OCI-LY3 (cell line): ENCODE data around the gene STX10.
A peak's percentile ranks its signal among the peaks of the same experiment; 100 is the strongest.

Experiments used
- H2AFZ ChIP-seq: fragments of 200-600, 300-600 bp; shearing (Covaris generic); 2 replicates; pipeline ENCODE4 v1.6.0; 2014; ENCODE audit warnings: antibody characterized with exemption, low read depth, low read length
- H3K27ac ChIP-seq: fragments of 200-600, 300-600 bp; sonication (generic); 2 replicates; pipeline ENCODE4 v1.5.1; 2014; ENCODE audit warnings: mild to moderate bottlenecking, low read length, moderate library complexity, mixed read lengths
- H3K27me3 ChIP-seq: fragments of 200-600, 300-600 bp; sonication (generic); 2 replicates; pipeline ENCODE4 v1.6.1; 2014; ENCODE audit warnings: low read depth, low read length, mixed read lengths
- H3K36me3 ChIP-seq: fragments of 200-600, 300-600 bp; sonication (generic); replicated peaks from 2 replicates; pipeline ENCODE3; 2014; ENCODE audit warnings: low read depth, low read length, mixed read lengths
- H3K4me1 ChIP-seq: fragments of 300-600, 200-600 bp; sonication (generic); 2 replicates; pipeline ENCODE4 v1.6.1; 2014; ENCODE audit warnings: low read length, mixed read lengths
- H3K4me2 ChIP-seq: fragments of 200-600, 300-600 bp; sonication (generic); 2 replicates; pipeline ENCODE4 v1.6.1; 2014; ENCODE audit warnings: low read length, mixed read lengths
- H3K4me3 ChIP-seq: fragments of 300-600, 200-600 bp; sonication (generic); 2 replicates; pipeline ENCODE4 v1.5.1; 2014; ENCODE audit warnings: antibody characterized with exemption, mild to moderate bottlenecking, low read length, moderate library complexity
- H3K79me2 ChIP-seq: fragments of 300-600, 200-600 bp; shearing (Covaris generic); 2 replicates; pipeline ENCODE4 v1.6.1; 2014; ENCODE audit warnings: mild to moderate bottlenecking, low read length, mixed read lengths
- H3K9ac ChIP-seq: fragments of 300-600, 200-600 bp; shearing (Covaris generic); 2 replicates; pipeline ENCODE4 v1.6.0; 2014; ENCODE audit warnings: mild to moderate bottlenecking, low read length, moderate library complexity
- H3K9me3 ChIP-seq: fragments of 200-600, 300-600 bp; shearing (Covaris generic); 2 replicates; pipeline ENCODE4 v1.6.1; 2014; ENCODE audit warnings: low read length, mixed read lengths; ENCODE audit not compliant: insufficient read depth
- H4K20me1 ChIP-seq: fragments of 200-600, 300-600 bp; sonication (generic); 2 replicates; pipeline ENCODE4 v1.6.1; 2016; ENCODE audit warnings: low read length, mixed read lengths; ENCODE audit not compliant: insufficient read depth
- CTCF ChIP-seq: fragments of 200-600, 300-600 bp; sonication (generic); IDR thresholded peaks from 2 replicates; pipeline ENCODE4 v1.5.1; 2014; ENCODE audit warnings: antibody characterized with exemption, low read length, low read depth
- EZH2phosphoT487 ChIP-seq: fragments of 200-600 bp; shearing (Covaris generic); IDR thresholded peaks from 2 replicates; pipeline ENCODE4 v1.6.1; 2018; ENCODE audit warnings: antibody characterized with exemption, mixed run types, low read depth

STX10 gene

GRCh38 chr19:13150187-13150930 is at the start of gene STX10, which contains the start of gene IER2:
Gene STX10, minus strand, starts transcription at chr19:13150375. Its CDS starts 202 bp downstream, at chr19:13150173.
Gene IER2, plus strand, starts transcription at chr19:13150411. Its CDS starts 2,776 bp downstream, at chr19:13153187.
- Histone ChIP-seq H3K79me2 (peaks cover 28% of the 10 kb centered on the region), H3K27me3 (no peaks in the 10 kb centered on the region), H3K36me3 (peaks cover 14% of the 10 kb centered on the region), H4K20me1 (no peaks in the 10 kb centered on the region), H2AFZ (peak within 1 kb of the TSS; percentile 62; the same call in 1 of the 2 replicates), H3K27ac (peak within 1 kb of the TSS; percentile 69), H3K4me3 (peak within 1 kb of the TSS; percentile 89), H3K9ac (peak within 1 kb of the TSS; percentile 97), H3K4me2 (peak within 1 kb of the TSS; percentile 82), H3K4me1 (peaks cover 33% of the 10 kb centered on the region), H3K9me3 (no peaks in the 10 kb centered on the region)
- TF ChIP-seq EZH2phosphoT487 (no peak), CTCF (peak; percentile 64)

- Histone ChIP-seq H4K20me1 (no peaks in the 10 kb centered on the region), H3K4me3 (no peak overlapping the region), H2AFZ (no peak overlapping the region), H3K27ac (no peak overlapping the region), H3K4me1 (peaks cover 7% of the 10 kb centered on the region), H3K79me2 (no peaks in the 10 kb centered on the region), H3K36me3 (no peaks in the 10 kb centered on the region), H3K9me3 (no peaks in the 10 kb centered on the region), H3K27me3 (peaks cover 4% of the 10 kb centered on the region; the same call in 1 of the 2 replicates), H3K9ac (no peak overlapping the region), H3K4me2 (no peak overlapping the region)
- TF ChIP-seq EZH2phosphoT487, result no peak
- TF ChIP-seq CTCF, result no peak
These were observed 48.5 kb upstream of the STX10 start for GRCh38 chr19:13198634-13199033.

- H3K4me2 ChIP-seq, result peak overlapping the region; percentile 25; the same call in 1 of the 2 replicates
- no peaks in the 10 kb centered on the region for H3K36me3 ChIP-seq
- H3K27ac ChIP-seq, result no peak overlapping the region
- H3K4me1 ChIP-seq, result peaks cover 7% of the 10 kb centered on the region
- H2AFZ ChIP-seq, result no peak overlapping the region
- H3K27me3 ChIP-seq, result peaks cover 6% of the 10 kb centered on the region; the same call in 1 of the 2 replicates
- H3K9ac ChIP-seq, result no peak overlapping the region
- no peaks in the 10 kb centered on the region for H3K9me3 ChIP-seq
- no peak overlapping the region for H3K4me3 ChIP-seq
- no peaks in the 10 kb centered on the region for H4K20me1 ChIP-seq
- TF ChIP-seq CTCF, result peak; percentile 93
- no peak for TF ChIP-seq EZH2phosphoT487
- no peaks in the 10 kb centered on the region for H3K79me2 ChIP-seq
These were observed 45.5 kb upstream of the STX10 start for GRCh38 chr19:13195678-13196077.

GRCh38 chr19:13190781-13191540 is 40.8 kb upstream of the STX10 start:
- Histone ChIP-seq H3K79me2 (no peaks in the 10 kb centered on the region), H3K9me3 (no peaks in the 10 kb centered on the region), H2AFZ (no peak overlapping the region), H3K27me3 (peaks cover 3% of the 10 kb centered on the region; the same call in 1 of the 2 replicates), H4K20me1 (no peaks in the 10 kb centered on the region), H3K27ac (no peak overlapping the region), H3K4me1 (peaks cover 7% of the 10 kb centered on the region), H3K36me3 (no peaks in the 10 kb centered on the region), H3K4me2 (no peak overlapping the region), H3K9ac (no peak overlapping the region), H3K4me3 (no peak overlapping the region)
- TF ChIP-seq CTCF, result no peak
- no peak for TF ChIP-seq EZH2phosphoT487
